ENCODE measurements around the gene KAT7. TPM values are rescaled to one million over a fixed set of nuclear protein-coding genes. Genes with fewer than 3 reads are reported as not detected.

The KAT7 gene
- total and polyA plus RNA-seq, 9 donors: 18.4 to 76.6 (median 62.8) TPM

GRCh38 chr17:49814781-49815529 lies 26.5 kb downstream of the KAT7 start:
- no peak overlapping the region for H3K27ac ChIP-seq

GRCh38 chr17:49815761-49816281 lies 27.3 kb downstream of the KAT7 start:
- DNase-seq: no peak
- intact Hi-C loops (cut with DNase I): no loop called here
- no peaks in the 10 kb centered on the region for H3K27me3 ChIP-seq
- 44 to 46% (median 46%) methylated on average over 9 of the region's 9 CpGs for WGBS, 3 donors
- H3K9me3 ChIP-seq: no peaks in the 10 kb centered on the region
- H3K4me3 ChIP-seq: no peak overlapping the region
- H3K36me3 ChIP-seq: no peaks in the 10 kb centered on the region
- no peaks in the 10 kb centered on the region for H3K4me1 ChIP-seq (ENCODE audit: insufficient read depth)
- no peak overlapping the region for H3K27ac ChIP-seq
- TF ChIP-seq CTCF (IDR thresholded peaks at IDR 0.05) (no peak), EP300 (IDR thresholded peaks at IDR 0.05) (no peak), POLR2A (IDR thresholded peaks at IDR 0.05) (no peak)

More at GRCh38 chr17:49814781-49815529, 26.5 kb downstream of the KAT7 start:
- Histone ChIP-seq H3K27me3 (no peaks in the 10 kb centered on the region), H3K4me3 (no peak overlapping the region), H3K4me1 (ENCODE audit: insufficient read depth) (no peaks in the 10 kb centered on the region), H3K9me3 (no peaks in the 10 kb centered on the region), H3K36me3 (no peaks in the 10 kb centered on the region)
- no peak for DNase-seq
- 48 to 53% (median 50%) methylated on average over 4 of the region's 4 CpGs for WGBS, 3 donors
- intact Hi-C loops (cut with DNase I): no loop called here
- TF ChIP-seq EP300 (IDR thresholded peaks at IDR 0.05) (no peak), POLR2A (IDR thresholded peaks at IDR 0.05) (no peak), CTCF (IDR thresholded peaks at IDR 0.05) (no peak)

- WGBS, 3 donors: 96 to 98% (median 98%) methylated on average over 4 of the region's 4 CpGs
- Histone ChIP-seq H3K27ac (no peak overlapping the region), H3K27me3 (no peaks in the 10 kb centered on the region), H3K4me1 (ENCODE audit: insufficient read depth) (no peaks in the 10 kb centered on the region), H3K9me3 (no peaks in the 10 kb centered on the region), H3K36me3 (no peaks in the 10 kb centered on the region), H3K4me3 (no peak overlapping the region)
- DNase-seq: no peak
- intact Hi-C loops (cut with DNase I): no loop called here
- no peak for TF ChIP-seq EP300 (IDR thresholded peaks at IDR 0.05)
These were observed 29.5 kb downstream of the KAT7 start for GRCh38 chr17:49817993-49818392.

GRCh38 chr17:49819138-49819537 lies 30.7 kb downstream of the KAT7 start:
- TF ChIP-seq POLR2A (IDR thresholded peaks at IDR 0.05): no peak
- no peak for TF ChIP-seq CTCF (IDR thresholded peaks at IDR 0.05)
- no peak for TF ChIP-seq EP300 (IDR thresholded peaks at IDR 0.05)
- Histone ChIP-seq H3K27ac (no peak overlapping the region), H3K4me1 (ENCODE audit: insufficient read depth) (no peaks in the 10 kb centered on the region), H3K27me3 (no peaks in the 10 kb centered on the region), H3K4me3 (no peak overlapping the region), H3K9me3 (no peaks in the 10 kb centered on the region), H3K36me3 (no peaks in the 10 kb centered on the region)
- intact Hi-C loops (cut with DNase I): no loop called here
- 94 to 96% (median 95%) methylated on average over 5 of the region's 5 CpGs for WGBS, 3 donors
- DNase-seq: no peak

- Histone ChIP-seq H3K36me3 (no peaks in the 10 kb centered on the region), H3K9me3 (no peaks in the 10 kb centered on the region), H3K4me3 (no peak overlapping the region), H3K27me3 (no peaks in the 10 kb centered on the region), H3K4me1 (ENCODE audit: insufficient read depth) (no peaks in the 10 kb centered on the region), H3K27ac (no peak overlapping the region)
- WGBS, 3 donors: 94 to 96% (median 95%) methylated on average over 2 of the region's 2 CpGs
- intact Hi-C loops (cut with DNase I): no loop called here
- TF ChIP-seq EP300 (IDR thresholded peaks at IDR 0.05) (no peak), CTCF (IDR thresholded peaks at IDR 0.05) (no peak), POLR2A (IDR thresholded peaks at IDR 0.05) (no peak)
- no peak for DNase-seq
These were observed 31.2 kb downstream of the KAT7 start for GRCh38 chr17:49819651-49820050.

All from ovary (tissue), 9 donors.